HepG2 (cell line): ENCODE measurements around the gene NMNAT1. TPM values are rescaled to one million over a fixed set of nuclear protein-coding genes. Genes with fewer than 3 reads are reported as not detected.

ENCODE experiments used
- CREM ChIP-seq, 2 experiments: sonication (generic) in 1 of 2; formaldehyde crosslinking in 1 of 2; IDR thresholded peaks; 2 replicates each; pipeline versions ENCODE4 v1.4.0 to v1.6.1; 2016 to 2020; ENCODE audit warnings: antibody characterized with exemption in 1 of 2, mild to moderate bottlenecking in 1 of 2, missing genetic modification reagents in 1 of 2
- HDAC1 ChIP-seq: sonication (generic); formaldehyde crosslinking; IDR thresholded peaks from 2 replicates; pipeline ENCODE4 v1.5.1; 2020; ENCODE audit warnings: mild to moderate bottlenecking, missing genetic modification reagents
- HNF4G ChIP-seq, 2 experiments: sonication (generic) in 1 of 2; formaldehyde crosslinking in 1 of 2; IDR thresholded peaks; 2 replicates each; pipeline versions ENCODE4 v1.4.0 to v1.6.1; 2011 to 2020; ENCODE audit warnings: borderline replicate concordance in 2 of 2, low read depth in 2 of 2, mild to moderate bottlenecking in 2 of 2, low read length in 1 of 2, missing genetic modification reagents in 1 of 2, moderate library complexity in 1 of 2
- KLF13 ChIP-seq: sonication (generic); formaldehyde crosslinking; IDR thresholded peaks from 2 replicates; pipeline ENCODE4 v1.4.0; 2020; ENCODE audit warnings: mild to moderate bottlenecking, missing genetic modification reagents
- MAF1 ChIP-seq: sonication (generic); formaldehyde crosslinking; IDR thresholded peaks from 2 replicates; pipeline ENCODE4 v1.5.0; 2020; ENCODE audit warnings: missing genetic modification reagents, borderline replicate concordance
- NCOA1 ChIP-seq: sonication (generic); formaldehyde crosslinking; IDR thresholded peaks from 2 replicates; pipeline ENCODE4 v1.9.0; 2021; ENCODE audit warnings: missing genetic modification reagents
- NCOA2 ChIP-seq: sonication (generic); formaldehyde crosslinking; IDR thresholded peaks from 2 replicates; pipeline ENCODE4 v1.8.0; 2022; ENCODE audit warnings: inconsistent platforms
- NCOA5 ChIP-seq: sonication (generic); formaldehyde crosslinking; IDR thresholded peaks from 2 replicates; pipeline ENCODE4 v1.4.0; 2020; ENCODE audit warnings: missing genetic modification reagents
- NFE2L1 ChIP-seq: sonication (generic); formaldehyde crosslinking; IDR thresholded peaks from 2 replicates; pipeline ENCODE4 v1.4.0; 2020; ENCODE audit warnings: missing genetic modification reagents, mild to moderate bottlenecking, borderline replicate concordance
- PCBP2 ChIP-seq: fragments of 200-400 bp; formaldehyde crosslinking; optimal IDR thresholded peaks from 2 replicates; pipeline ENCODE3; 2018; ENCODE audit warnings: low read length, low read depth; ENCODE audit not compliant: poor library complexity, severe bottlenecking
- SRY ChIP-seq: sonication (generic); formaldehyde crosslinking; IDR thresholded peaks from 2 replicates; pipeline ENCODE4 v1.8.0; 2022; ENCODE audit warnings: mild to moderate bottlenecking, missing genetic modification reagents
- ZBTB38 ChIP-seq: sonication (generic); formaldehyde crosslinking; IDR thresholded peaks from 2 replicates; pipeline ENCODE4 v1.5.1; 2020; ENCODE audit warnings: mild to moderate bottlenecking, missing genetic modification reagents
- ZFP37 ChIP-seq: sonication (generic); formaldehyde crosslinking; IDR thresholded peaks from 2 replicates; pipeline ENCODE4 v1.4.0; 2020; ENCODE audit warnings: missing genetic modification reagents, borderline replicate concordance
- ZFX ChIP-seq: sonication (generic); formaldehyde crosslinking; IDR thresholded peaks from 2 replicates; pipeline ENCODE4 v1.4.0; 2020; ENCODE audit warnings: mild to moderate bottlenecking, low read depth, missing genetic modification reagents, moderate library complexity
- ZNF275 ChIP-seq: sonication (generic); formaldehyde crosslinking; IDR thresholded peaks from 2 replicates; pipeline ENCODE4 v1.8.0; 2022; ENCODE audit warnings: missing genetic modification reagents, mild to moderate bottlenecking, inconsistent platforms, borderline replicate concordance
- ZNF501 ChIP-seq: sonication (generic); formaldehyde crosslinking; IDR thresholded peaks from 2 replicates; pipeline ENCODE4 v1.5.1; 2020; ENCODE audit warnings: mild to moderate bottlenecking, moderate library complexity, missing genetic modification reagents
- ZNF577 ChIP-seq: sonication (generic); formaldehyde crosslinking; IDR thresholded peaks from 2 replicates; pipeline ENCODE4 v1.4.0; 2020; ENCODE audit warnings: mild to moderate bottlenecking, low read depth, missing genetic modification reagents, borderline replicate concordance
- polyA plus RNA-seq, 8 experiments: library from polyadenylated mRNA; depleted of rRNA in 3 of 8; stranded (reverse) in 7 of 8; unstranded in 1 of 8; fragments of >200 nt; fragmentation: Illumina TruSeq in 4 of 8; extraction: Trizol in 4 of 8; gene quantifications; 2 replicates each; pipeline versions ENCODE4 v1.2.1 to v1.2.3, GENCODE V29; 2011 to 2016; ENCODE audit warnings: low read depth in 4 of 8, missing spikeins in 1 of 8, mixed read lengths in 1 of 8; ENCODE audit not compliant: insufficient read depth in 1 of 8
- total RNA-seq, 5 experiments: library from RNA; depleted of rRNA; stranded (reverse); fragments of >200 nt; fragmentation: Illumina TruSeq; extraction: Trizol; gene quantifications; 2 replicates each; pipeline ENCODE4 v1.2.3, GENCODE V29; 2016; ENCODE audit warnings: low read depth in 1 of 5
- TF ChIP-seq, protein P1 (sequence below): sonication (generic); formaldehyde crosslinking; IDR thresholded peaks from 2 replicates; pipeline ENCODE4 v1.4.0; 2020; ENCODE audit warnings: missing genetic modification reagents, mild to moderate bottlenecking, borderline replicate concordance
- TF ChIP-seq, protein P2 (sequence below): sonication (generic); formaldehyde crosslinking; conservative IDR thresholded peaks from 2 replicates; pipeline ENCODE4 v1.8.0; 2022; ENCODE audit warnings: mild to moderate bottlenecking, moderate library complexity, missing genetic modification reagents
- TF ChIP-seq, protein P3 (sequence below), 2 experiments: sonication (generic) in 1 of 2; formaldehyde crosslinking in 1 of 2; IDR thresholded peaks; 2 replicates each; pipeline versions ENCODE4 v1.4.0 to v1.6.1; 2018 to 2020; ENCODE audit warnings: missing genetic modification reagents in 2 of 2, borderline replicate concordance in 1 of 2, low read depth in 1 of 2, mild to moderate bottlenecking in 1 of 2, missing biosample characterization in 1 of 2

NMNAT1 gene
- total and polyA plus RNA-seq, 2 of the 13 experiments (the other 11 are each of a cell fraction or from before 2014, with no cell fraction given): 5.6 to 12.2 TPM

DNA sequence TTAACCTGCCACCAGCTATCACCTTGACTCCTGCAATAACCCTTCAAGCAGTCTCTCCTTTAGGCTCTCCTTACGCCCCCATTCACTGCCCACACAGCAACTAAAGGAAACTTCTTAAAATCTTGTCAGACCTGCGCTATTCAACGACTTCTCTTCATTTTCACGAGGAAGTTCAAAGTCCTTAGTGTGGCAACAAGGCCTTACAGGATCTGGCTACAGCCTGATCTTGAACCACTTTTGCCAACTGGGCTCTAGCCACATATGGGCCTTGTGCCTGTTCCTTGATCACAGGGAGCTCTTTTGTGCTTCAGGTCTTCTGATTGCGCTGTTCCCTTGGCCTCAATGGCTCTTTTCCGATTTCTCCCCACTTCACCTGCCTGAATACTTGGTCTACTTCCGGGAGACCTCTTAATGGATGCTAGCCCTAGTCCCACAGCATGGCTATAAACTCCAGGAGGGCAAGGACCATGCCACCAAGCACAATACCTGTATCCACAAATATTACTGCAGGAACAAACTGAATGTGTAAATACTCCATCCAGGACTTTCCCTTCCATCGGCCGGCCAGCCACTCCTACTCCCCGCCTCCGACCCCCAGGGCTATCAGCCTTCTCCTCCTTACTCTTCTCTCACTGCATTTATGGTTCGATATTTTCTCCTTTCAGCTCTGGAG is 30.9 kb upstream of the NMNAT1 start (continued):
- TF ChIP-seq KLF13 (CRISPR knock-in tag) (no peak), HNF4G (IDR thresholded peaks at IDR 0.05; ENCODE audit: borderline replicate concordance, low read depth, low read length) (0 out of 2 replicates have a peak, but pooled peaks have one; percentile 19), HNF4G (CRISPR knock-in tag; IDR thresholded peaks at IDR 0.05; ENCODE audit: borderline replicate concordance, low read depth) (no peak), HDAC1 (CRISPR knock-in tag) (peak; percentile 47; the same call in 1 of the 2 replicates), ZFX (CRISPR knock-in tag) (0 out of 2 replicates have a peak, but pooled peaks have one; percentile 10), NFE2L1 (CRISPR knock-in tag) (no peak), ZNF275 (CRISPR knock-in tag) (no peak), PCBP2 (no peak), ZFP37 (CRISPR knock-in tag) (no peak), ZNF577 (CRISPR knock-in tag) (no peak), SRY (CRISPR knock-in tag) (0 out of 2 replicates have a peak, but pooled peaks have one; percentile 51), ZNF501 (CRISPR knock-in tag) (0 out of 2 replicates have a peak, but pooled peaks have one; percentile 25), NCOA1 (CRISPR knock-in tag) (no peak), NCOA2 (CRISPR knock-in tag) (peak; percentile 25; the same call in 1 of the 2 replicates), CREM (IDR thresholded peaks at IDR 0.05) (peak; percentile 13; the same call in 1 of the 2 replicates), CREM (CRISPR knock-in tag; IDR thresholded peaks at IDR 0.05) (no peak), MAF1 (CRISPR knock-in tag) (no peak), NCOA5 (no peak), ZBTB38 (CRISPR knock-in tag) (peak; percentile 68)
- TF ChIP-seq, protein P1, sequence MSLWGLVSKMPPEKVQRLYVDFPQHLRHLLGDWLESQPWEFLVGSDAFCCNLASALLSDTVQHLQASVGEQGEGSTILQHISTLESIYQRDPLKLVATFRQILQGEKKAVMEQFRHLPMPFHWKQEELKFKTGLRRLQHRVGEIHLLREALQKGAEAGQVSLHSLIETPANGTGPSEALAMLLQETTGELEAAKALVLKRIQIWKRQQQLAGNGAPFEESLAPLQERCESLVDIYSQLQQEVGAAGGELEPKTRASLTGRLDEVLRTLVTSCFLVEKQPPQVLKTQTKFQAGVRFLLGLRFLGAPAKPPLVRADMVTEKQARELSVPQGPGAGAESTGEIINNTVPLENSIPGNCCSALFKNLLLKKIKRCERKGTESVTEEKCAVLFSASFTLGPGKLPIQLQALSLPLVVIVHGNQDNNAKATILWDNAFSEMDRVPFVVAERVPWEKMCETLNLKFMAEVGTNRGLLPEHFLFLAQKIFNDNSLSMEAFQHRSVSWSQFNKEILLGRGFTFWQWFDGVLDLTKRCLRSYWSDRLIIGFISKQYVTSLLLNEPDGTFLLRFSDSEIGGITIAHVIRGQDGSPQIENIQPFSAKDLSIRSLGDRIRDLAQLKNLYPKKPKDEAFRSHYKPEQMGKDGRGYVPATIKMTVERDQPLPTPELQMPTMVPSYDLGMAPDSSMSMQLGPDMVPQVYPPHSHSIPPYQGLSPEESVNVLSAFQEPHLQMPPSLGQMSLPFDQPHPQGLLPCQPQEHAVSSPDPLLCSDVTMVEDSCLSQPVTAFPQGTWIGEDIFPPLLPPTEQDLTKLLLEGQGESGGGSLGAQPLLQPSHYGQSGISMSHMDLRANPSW (CRISPR knock-in tag): no peak
- TF ChIP-seq, protein P2, sequence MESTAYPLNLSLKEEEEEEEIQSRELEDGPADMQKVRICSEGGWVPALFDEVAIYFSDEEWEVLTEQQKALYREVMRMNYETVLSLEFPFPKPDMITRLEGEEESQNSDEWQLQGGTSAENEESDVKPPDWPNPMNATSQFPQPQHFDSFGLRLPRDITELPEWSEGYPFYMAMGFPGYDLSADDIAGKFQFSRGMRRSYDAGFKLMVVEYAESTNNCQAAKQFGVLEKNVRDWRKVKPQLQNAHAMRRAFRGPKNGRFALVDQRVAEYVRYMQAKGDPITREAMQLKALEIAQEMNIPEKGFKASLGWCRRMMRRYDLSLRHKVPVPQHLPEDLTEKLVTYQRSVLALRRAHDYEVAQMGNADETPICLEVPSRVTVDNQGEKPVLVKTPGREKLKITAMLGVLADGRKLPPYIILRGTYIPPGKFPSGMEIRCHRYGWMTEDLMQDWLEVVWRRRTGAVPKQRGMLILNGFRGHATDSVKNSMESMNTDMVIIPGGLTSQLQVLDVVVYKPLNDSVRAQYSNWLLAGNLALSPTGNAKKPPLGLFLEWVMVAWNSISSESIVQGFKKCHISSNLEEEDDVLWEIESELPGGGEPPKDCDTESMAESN (CRISPR knock-in tag): 0 out of 2 replicates have a peak, but pooled peaks have one; percentile 48
- TF ChIP-seq, protein P3, sequence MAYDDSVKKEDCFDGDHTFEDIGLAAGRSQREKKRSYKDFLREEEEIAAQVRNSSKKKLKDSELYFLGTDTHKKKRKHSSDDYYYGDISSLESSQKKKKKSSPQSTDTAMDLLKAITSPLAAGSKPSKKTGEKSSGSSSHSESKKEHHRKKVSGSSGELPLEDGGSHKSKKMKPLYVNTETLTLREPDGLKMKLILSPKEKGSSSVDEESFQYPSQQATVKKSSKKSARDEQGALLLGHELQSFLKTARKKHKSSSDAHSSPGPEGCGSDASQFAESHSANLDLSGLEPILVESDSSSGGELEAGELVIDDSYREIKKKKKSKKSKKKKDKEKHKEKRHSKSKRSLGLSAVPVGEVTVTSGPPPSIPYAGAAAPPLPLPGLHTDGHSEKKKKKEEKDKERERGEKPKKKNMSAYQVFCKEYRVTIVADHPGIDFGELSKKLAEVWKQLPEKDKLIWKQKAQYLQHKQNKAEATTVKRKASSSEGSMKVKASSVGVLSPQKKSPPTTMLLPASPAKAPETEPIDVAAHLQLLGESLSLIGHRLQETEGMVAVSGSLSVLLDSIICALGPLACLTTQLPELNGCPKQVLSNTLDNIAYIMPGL (CRISPR knock-in tag; IDR thresholded peaks at IDR 0.05; ENCODE audit: borderline replicate concordance in 1 of 2, low read depth in 1 of 2): no peak
